ENCODE results near the gene CTIF. TPM values are rescaled to one million over a fixed set of nuclear protein-coding genes. Genes with fewer than 3 reads are reported as not detected.

The CTIF gene
- total and polyA plus RNA-seq, 4 experiments from 2014 or later, result 5.2 to 6.5 TPM; not detected in 2

DNA sequence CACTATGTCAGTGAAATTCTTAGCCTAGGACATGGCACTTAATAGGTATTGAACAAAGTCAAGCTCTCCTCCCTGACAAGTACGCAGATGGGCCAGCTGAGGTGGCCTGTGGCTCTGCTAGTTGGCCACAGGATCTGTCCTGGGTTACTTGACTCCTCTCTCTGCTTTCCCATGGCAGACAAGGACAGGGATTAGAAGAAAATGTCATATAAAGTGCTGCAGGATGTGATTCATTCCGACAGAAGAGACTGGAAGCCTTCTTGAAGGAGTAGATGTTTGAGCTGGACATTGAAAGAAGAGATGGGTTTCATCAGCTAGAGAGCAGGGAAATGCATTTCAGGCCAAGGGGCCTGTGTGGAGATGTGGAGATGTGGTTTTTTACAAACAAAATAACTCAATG, 365.3 kb downstream of the CTIF start:
- Mint-ChIP-seq H3K36me3 (peaks cover 0 to 9% of the 10 kb centered on the region in 2 donors), H3K4me1 (peaks cover 3 to 15% (median 8%) of the 10 kb centered on the region in 4 donors), H3K27ac (no peak overlapping the region), H3K4me3 (peak overlapping the region in 1 of 8 donors; percentile 34), H3K9me3 (peaks cover 0 to 14% (median 10%) of the 10 kb centered on the region in 8 donors), H3K27me3 (peaks cover 1 to 2% of the 10 kb centered on the region in 2 donors)
- intact Hi-C loops (cut with micrococcal nuclease), result loop anchor here (5.0 kb wide), 1 partner anchor 37 kb away; no protein-coding TSS in a partner anchor
- ChIA-PET CTCF (ENCODE audit: partially characterized antibody) (no interaction called here), POLR2A (ENCODE audit: partially characterized antibody) (no interaction called here)
- H3K4me1 ChIP-seq (ENCODE audit: insufficient read depth, low read length), result no peaks in the 10 kb centered on the region
- no peak for DNase-seq
- no peak overlapping the region for H3K4me3 ChIP-seq (ENCODE audit: low read length in 2 of 2)
- no peak overlapping the region for H3K27ac ChIP-seq (ENCODE audit: low read depth, low read length)
- no peaks in the 10 kb centered on the region for H3K9me3 ChIP-seq (ENCODE audit: control insufficient read depth in 1 of 2, low read length in 2 of 2)
- H3K27me3 ChIP-seq (ENCODE audit: insufficient read depth, low read length), result no peaks in the 10 kb centered on the region
- no peaks in the 10 kb centered on the region for H3K36me3 ChIP-seq (ENCODE audit: insufficient read depth, low read length)

DNA sequence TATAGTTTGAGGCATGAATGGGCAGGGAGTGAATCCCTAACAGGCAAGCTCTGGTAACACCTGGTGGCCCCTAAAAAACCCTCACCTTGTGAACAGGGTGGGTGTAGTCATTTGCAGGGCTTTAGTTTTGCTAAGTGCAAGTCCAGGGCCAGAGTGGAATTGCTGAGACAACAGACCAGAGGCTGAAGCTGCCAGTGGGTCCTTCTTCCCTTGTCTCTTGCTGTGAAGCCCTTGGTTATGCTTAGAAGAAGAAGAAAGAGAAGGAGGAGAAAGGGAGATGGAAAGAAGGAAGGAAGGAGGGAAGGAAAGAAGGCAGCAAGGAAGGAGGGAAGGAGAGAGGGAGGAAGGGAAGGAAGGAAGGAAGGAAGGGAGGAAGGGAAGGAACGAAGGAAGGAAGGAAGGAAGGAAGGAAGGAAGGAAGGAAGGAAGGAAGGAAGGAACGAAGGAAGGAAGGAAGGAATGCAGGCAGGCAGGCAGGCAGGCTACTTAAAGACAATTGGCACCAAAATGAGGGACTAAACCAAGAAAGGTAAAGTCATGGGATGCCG, 366.1 kb downstream of the CTIF start:
- Mint-ChIP-seq H3K4me1 (peaks cover 8 to 14% (median 13%) of the 10 kb centered on the region in 4 donors), H3K36me3 (peaks cover 0 to 9% of the 10 kb centered on the region in 2 donors), H3K27ac (no peak overlapping the region), H3K27me3 (peaks cover 1 to 2% of the 10 kb centered on the region in 2 donors), H3K4me3 (no peak overlapping the region), H3K9me3 (peaks cover 0 to 14% (median 10%) of the 10 kb centered on the region in 8 donors)
- Histone ChIP-seq H3K27me3 (ENCODE audit: insufficient read depth, low read length) (no peaks in the 10 kb centered on the region), H3K4me1 (ENCODE audit: insufficient read depth, low read length) (peaks cover 3% of the 10 kb centered on the region), H3K27ac (ENCODE audit: low read depth, low read length) (no peak overlapping the region), H3K36me3 (ENCODE audit: insufficient read depth, low read length) (no peaks in the 10 kb centered on the region), H3K4me3 (ENCODE audit: low read length in 2 of 2) (no peak overlapping the region), H3K9me3 (ENCODE audit: control insufficient read depth in 1 of 2, low read length in 2 of 2) (no peaks in the 10 kb centered on the region)
- ChIA-PET CTCF (ENCODE audit: partially characterized antibody) (no interaction called here), POLR2A (ENCODE audit: partially characterized antibody) (no interaction called here)
- intact Hi-C loops (cut with micrococcal nuclease), result loop anchor here (5.0 kb wide), 1 partner anchor 38 kb away; no protein-coding TSS in a partner anchor
- no peak for DNase-seq

DNA sequence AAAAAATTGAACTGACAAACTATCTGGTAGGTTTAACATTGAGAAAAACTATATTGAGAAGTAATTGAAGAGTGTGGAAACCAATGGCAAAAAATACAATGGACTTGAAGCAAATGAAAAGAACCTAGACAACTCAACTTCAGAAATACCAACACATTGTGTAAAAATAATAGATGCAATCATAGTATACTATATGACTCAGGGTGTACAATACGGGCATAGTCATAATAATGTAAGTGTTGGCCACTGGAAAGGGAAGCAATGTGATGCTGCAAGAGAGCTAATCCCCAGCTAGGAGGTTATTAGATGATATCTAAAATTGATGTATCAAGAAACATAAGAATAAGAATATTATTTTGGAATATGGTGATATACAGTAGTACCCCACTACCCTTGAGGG, 366.7 kb downstream of the CTIF start:
- ChIA-PET CTCF (ENCODE audit: partially characterized antibody) (no interaction called here), POLR2A (ENCODE audit: partially characterized antibody) (no interaction called here)
- Mint-ChIP-seq H3K4me1 (peaks cover 7 to 20% (median 12%) of the 10 kb centered on the region in 4 donors), H3K4me3 (no peak overlapping the region), H3K27me3 (peaks cover 1 to 2% of the 10 kb centered on the region in 2 donors), H3K36me3 (peaks cover 0 to 9% of the 10 kb centered on the region in 2 donors), H3K27ac (no peak overlapping the region), H3K9me3 (peaks cover 0 to 14% (median 10%) of the 10 kb centered on the region in 8 donors)
- intact Hi-C loops (cut with micrococcal nuclease), result no loop called here
- Histone ChIP-seq H3K27ac (ENCODE audit: low read depth, low read length) (no peak overlapping the region), H3K36me3 (ENCODE audit: insufficient read depth, low read length) (no peaks in the 10 kb centered on the region), H3K9me3 (ENCODE audit: control insufficient read depth in 1 of 2, low read length in 2 of 2) (no peaks in the 10 kb centered on the region), H3K4me3 (ENCODE audit: low read length in 2 of 2) (no peak overlapping the region), H3K4me1 (ENCODE audit: insufficient read depth, low read length) (peaks cover 6% of the 10 kb centered on the region), H3K27me3 (ENCODE audit: insufficient read depth, low read length) (no peaks in the 10 kb centered on the region)
- no peak for DNase-seq

DNA sequence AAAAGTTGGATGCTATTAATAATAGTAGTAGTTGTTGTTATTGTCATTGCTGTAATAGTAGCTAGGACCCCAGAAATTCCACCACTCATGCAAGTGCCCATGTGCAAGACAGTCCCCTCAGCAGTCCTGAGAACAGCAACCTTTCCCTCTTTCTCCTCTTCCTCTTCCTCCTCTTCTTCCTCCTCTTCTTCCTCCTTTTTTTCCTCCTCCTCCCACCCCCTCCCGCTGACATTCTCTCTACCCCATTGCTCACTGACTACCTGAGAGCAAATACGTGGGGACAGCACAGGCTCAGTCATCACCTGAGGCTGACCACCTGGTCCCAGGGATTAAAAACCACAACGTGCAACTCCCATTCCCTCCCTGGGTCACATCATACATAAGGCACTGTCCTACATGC, 370.1 kb downstream of the CTIF start:
- Histone ChIP-seq H3K4me3 (ENCODE audit: low read length in 2 of 2) (no peak overlapping the region), H3K27me3 (ENCODE audit: insufficient read depth, low read length) (no peaks in the 10 kb centered on the region), H3K36me3 (ENCODE audit: insufficient read depth, low read length) (no peaks in the 10 kb centered on the region), H3K9me3 (ENCODE audit: control insufficient read depth in 1 of 2, low read length in 2 of 2) (no peaks in the 10 kb centered on the region), H3K27ac (ENCODE audit: low read depth, low read length) (no peak overlapping the region), H3K4me1 (ENCODE audit: insufficient read depth, low read length) (peaks cover 14% of the 10 kb centered on the region)
- no peak for DNase-seq
- intact Hi-C loops (cut with micrococcal nuclease), result no loop called here
- CTCF ChIA-PET (ENCODE audit: partially characterized antibody), result interaction anchor here (1.8 kb wide), 1 partner anchor 132 kb away, joined by 5 read pairs; no protein-coding TSS in a partner anchor
- H3K27ac Mint-ChIP-seq, result no peak overlapping the region
- POLR2A ChIA-PET (ENCODE audit: partially characterized antibody), result interaction anchor here (0.9 to 1.4 kb wide), 3 partner anchors 57 to 95 kb away, joined by 3 read pairs; no protein-coding TSS in a partner anchor
- peaks cover 0 to 9% of the 10 kb centered on the region in 2 donors for H3K36me3 Mint-ChIP-seq
- peaks cover 15 to 33% (median 22%) of the 10 kb centered on the region in 4 donors for H3K4me1 Mint-ChIP-seq
- peaks cover 0 to 1% of the 10 kb centered on the region in 2 donors for H3K27me3 Mint-ChIP-seq
- H3K9me3 Mint-ChIP-seq, result peaks cover 0 to 14% (median 9%) of the 10 kb centered on the region in 8 donors
- H3K4me3 Mint-ChIP-seq, result peak overlapping the region in 1 of 8 donors; percentile 4

DNA sequence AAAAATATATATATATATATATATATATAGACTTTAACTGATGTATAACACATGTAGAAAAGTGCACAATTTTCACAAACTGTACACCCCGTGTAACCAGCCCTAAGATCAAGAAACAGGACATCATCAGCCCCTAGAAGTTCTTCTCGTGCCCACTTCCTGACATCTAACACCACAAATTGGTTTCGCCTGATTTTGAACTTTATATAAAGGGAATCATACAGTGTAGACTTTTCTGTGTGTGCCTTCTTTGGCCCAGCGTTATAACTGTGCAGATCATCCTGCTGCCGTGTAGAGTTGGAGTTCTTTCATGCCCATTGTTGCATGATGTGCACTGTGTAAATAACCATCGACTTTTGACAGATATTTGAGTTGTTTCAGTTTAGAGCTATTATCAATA, 370.9 kb downstream of the CTIF start:
- Histone ChIP-seq H3K27me3 (ENCODE audit: insufficient read depth, low read length) (no peaks in the 10 kb centered on the region), H3K4me1 (ENCODE audit: insufficient read depth, low read length) (peaks cover 14% of the 10 kb centered on the region), H3K9me3 (ENCODE audit: control insufficient read depth in 1 of 2, low read length in 2 of 2) (no peaks in the 10 kb centered on the region), H3K4me3 (ENCODE audit: low read length in 2 of 2) (no peak overlapping the region), H3K36me3 (ENCODE audit: insufficient read depth, low read length) (no peaks in the 10 kb centered on the region), H3K27ac (ENCODE audit: low read depth, low read length) (no peak overlapping the region)
- intact Hi-C loops (cut with micrococcal nuclease), result loop anchor here (5.0 to 10.0 kb wide), 2 partner anchors 43 to 135 kb away; partner anchors contain the start of gene SMAD7
- peaks cover 0 to 3% of the 10 kb centered on the region in 2 donors for H3K36me3 Mint-ChIP-seq
- peaks cover 0 to 1% of the 10 kb centered on the region in 2 donors for H3K27me3 Mint-ChIP-seq
- H3K27ac Mint-ChIP-seq, result peak overlapping the region in 3 of 7 donors; percentile 4 to 54 (median 33)
- CTCF ChIA-PET (ENCODE audit: partially characterized antibody), result interaction anchor here (1.8 to 9.2 kb wide), 2 partner anchors 132 to 133 kb away, joined by 5 to 127 read pairs; no protein-coding TSS in a partner anchor
- H3K9me3 Mint-ChIP-seq, result peaks cover 0 to 8% (median 3%) of the 10 kb centered on the region in 8 donors
- POLR2A ChIA-PET (ENCODE audit: partially characterized antibody), result interaction anchor here (1.4 kb wide), 1 partner anchor 67 kb away, joined by 4 read pairs; no protein-coding TSS in a partner anchor
- peak overlapping the region in 4 of 8 donors; percentile 8 to 45 (median 14) for H3K4me3 Mint-ChIP-seq
- DNase-seq, result peak in 4 of 5 donors; percentile 21 to 30 (median 26)
- peaks cover 15 to 33% (median 23%) of the 10 kb centered on the region in 4 donors for H3K4me1 Mint-ChIP-seq

DNA sequence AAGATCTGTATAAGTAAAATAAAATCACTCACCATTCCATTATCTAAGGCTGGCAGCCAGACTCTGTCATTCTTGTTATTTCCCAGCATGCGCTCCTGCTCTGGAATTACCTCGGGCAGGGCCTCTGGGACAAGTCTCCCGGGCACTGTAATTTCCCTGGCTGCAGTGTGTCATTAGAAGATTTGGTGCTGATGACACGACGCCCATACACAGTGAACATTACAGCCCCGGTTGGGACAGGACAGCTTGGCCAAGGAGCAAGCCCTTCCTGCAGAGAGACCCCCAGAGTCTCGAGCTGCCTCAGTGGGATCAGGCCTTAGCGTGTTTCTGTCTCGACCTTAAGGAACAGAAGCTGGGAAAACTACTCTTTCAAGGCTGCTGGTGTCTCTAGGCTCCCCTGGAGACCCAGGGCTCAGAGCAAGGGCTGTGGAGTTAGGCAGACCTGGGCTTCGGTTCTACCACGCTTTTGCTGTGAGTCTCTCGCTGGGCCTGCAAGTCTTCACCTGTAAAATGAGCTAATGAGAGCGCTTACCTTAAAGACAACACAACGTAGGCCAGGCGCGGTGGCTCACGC, 372.2 kb downstream of the CTIF start:
- H3K4me3 ChIP-seq (ENCODE audit: low read length in 2 of 2), result no peak overlapping the region
- no peak for DNase-seq
- intact Hi-C loops (cut with micrococcal nuclease), result loop anchor here (5.0 to 10.0 kb wide), 2 partner anchors 41 to 134 kb away; partner anchors contain the start of gene SMAD7
- Mint-ChIP-seq H3K36me3 (no peaks in the 10 kb centered on the region), H3K4me1 (peaks cover 15 to 34% (median 23%) of the 10 kb centered on the region in 4 donors), H3K4me3 (no peak overlapping the region), H3K27me3 (peaks cover 0 to 1% of the 10 kb centered on the region in 2 donors), H3K27ac (peak overlapping the region in 1 of 7 donors; percentile 32), H3K9me3 (no peaks in the 10 kb centered on the region)
- peaks cover 14% of the 10 kb centered on the region for H3K4me1 ChIP-seq (ENCODE audit: insufficient read depth, low read length)
- H3K27me3 ChIP-seq (ENCODE audit: insufficient read depth, low read length), result no peaks in the 10 kb centered on the region
- ChIA-PET POLR2A (ENCODE audit: partially characterized antibody) (interaction anchor here (1.4 kb wide), 1 partner anchor 68 kb away, joined by 4 read pairs; no protein-coding TSS in a partner anchor), CTCF (ENCODE audit: partially characterized antibody) (interaction anchor here (0.9 to 9.2 kb wide), 6 partner anchors 16 to 134 kb away, joined by 3 to 127 read pairs (median 10); no protein-coding TSS in a partner anchor)
- H3K9me3 ChIP-seq (ENCODE audit: control insufficient read depth in 1 of 2, low read length in 2 of 2), result no peaks in the 10 kb centered on the region
- no peaks in the 10 kb centered on the region for H3K36me3 ChIP-seq (ENCODE audit: insufficient read depth, low read length)
- no peak overlapping the region for H3K27ac ChIP-seq (ENCODE audit: low read depth, low read length)

All from CD4-positive, alpha-beta memory T cell (primary cell).